Activated CD8-positive, alpha-beta memory T cell treated with anti-CD3 and anti-CD28 coated beads for 4 hours (primary cell): Measurements from ENCODE around the gene ZDHHC17.

Source experiments
- DNase-seq, 2 donors: peaks; one replicate each; pipeline ENCODE4 v3.0.0-alpha.2; 2020; ENCODE audit warnings: low read depth in 2 of 2

ZDHHC17 gene

DNA sequence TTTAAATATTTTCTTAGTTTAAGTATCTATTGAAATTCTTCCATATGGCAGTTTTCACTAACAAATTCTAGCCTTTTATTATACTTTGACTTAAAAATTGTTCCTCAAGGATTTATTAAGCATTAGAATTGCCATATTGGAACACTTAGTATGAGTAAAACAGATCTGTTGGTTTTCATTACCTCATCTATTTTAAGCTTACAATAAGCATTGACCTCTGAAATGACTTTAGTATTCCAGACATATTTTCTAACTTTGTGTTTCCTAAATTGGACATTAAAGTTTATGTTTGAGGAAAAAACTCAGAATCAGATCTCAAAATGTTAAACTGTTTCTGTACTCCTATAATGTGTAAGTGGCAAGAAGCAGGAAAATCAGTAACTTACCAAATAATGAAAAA lies 66.5 kb downstream of the ZDHHC17 start:
- DNase-seq, result no peak

GRCh38 chr12:76836633-76837032 lies 72.7 kb downstream of the ZDHHC17 start:
- DNase-seq, result no peak

DNA sequence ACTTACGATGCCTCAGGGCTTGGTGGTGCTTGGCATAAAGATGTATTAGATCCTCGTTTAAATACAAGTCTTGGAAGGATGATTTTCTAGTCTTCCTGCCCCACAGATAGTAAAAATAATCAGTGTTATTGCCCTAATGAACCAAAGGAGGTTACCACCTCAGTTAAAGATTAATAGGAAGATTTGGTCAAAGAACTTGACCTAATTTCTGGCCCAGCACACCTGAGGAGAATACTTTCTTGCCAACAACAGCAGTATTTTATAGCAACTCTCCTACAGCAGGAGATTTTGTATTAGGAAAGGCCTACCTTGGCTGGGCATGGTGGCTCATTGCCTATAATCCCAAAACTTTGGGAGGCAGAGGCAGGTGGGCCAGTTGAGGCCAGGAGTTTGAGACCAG lies 83.3 kb downstream of the ZDHHC17 start:
- DNase-seq, result no peak

- no peak for DNase-seq
Observed at GRCh38 chr12:76848132-76848531, 84.2 kb downstream of the ZDHHC17 start.

- DNase-seq, result no peak
Observed at GRCh38 chr12:76852106-76852505, 88.2 kb downstream of the ZDHHC17 start.

DNA sequence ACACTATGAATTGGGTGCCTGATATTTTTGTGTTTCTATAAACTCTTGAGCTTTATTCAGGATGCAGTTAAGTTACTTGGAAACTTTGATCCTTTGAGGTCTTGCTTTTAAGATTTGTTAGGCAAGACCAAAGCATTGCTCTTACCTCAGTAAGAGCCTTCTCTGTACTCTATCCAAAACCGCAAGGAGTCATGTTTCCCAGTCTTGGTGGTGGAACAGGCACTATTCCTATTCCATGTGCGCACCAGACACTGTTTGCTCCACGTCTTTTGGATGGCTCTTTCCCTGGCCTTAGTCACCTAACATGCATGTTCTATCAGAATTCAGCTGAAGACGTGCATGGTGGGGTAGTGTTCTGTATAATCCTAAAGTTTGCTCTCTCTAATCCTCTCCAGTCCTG lies 91.4 kb downstream of the ZDHHC17 start:
- DNase-seq, result no peak

DNA sequence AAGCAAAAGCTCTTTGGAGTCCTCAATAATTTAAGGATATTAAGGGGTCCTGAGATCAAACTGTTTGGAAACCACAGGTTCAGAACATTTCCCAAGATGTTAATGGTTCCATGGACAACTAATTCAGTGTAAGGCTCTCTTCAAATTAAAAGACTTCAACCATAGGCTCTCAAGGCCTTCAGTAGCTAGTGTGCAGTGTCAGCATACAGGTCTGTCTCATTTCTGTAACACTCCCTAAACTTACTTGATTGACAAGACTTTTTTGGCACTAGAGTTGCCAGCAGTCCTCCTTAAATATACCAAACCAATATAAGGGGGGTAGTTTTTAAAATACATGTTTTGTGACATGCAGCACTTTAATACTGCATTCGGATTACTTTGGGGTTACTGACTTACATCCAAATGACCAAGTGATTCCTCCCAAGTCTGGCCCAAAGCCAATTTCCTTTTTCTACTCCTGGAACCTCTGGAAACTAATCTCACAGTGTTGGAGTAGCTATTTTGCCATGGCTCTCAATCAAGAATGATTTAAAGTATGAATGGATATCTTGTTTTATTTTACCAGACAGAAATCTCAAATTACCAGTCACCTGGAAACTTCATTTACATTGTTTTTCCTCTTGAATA lies 92.2 kb downstream of the ZDHHC17 start:
- no peak for DNase-seq

DNA sequence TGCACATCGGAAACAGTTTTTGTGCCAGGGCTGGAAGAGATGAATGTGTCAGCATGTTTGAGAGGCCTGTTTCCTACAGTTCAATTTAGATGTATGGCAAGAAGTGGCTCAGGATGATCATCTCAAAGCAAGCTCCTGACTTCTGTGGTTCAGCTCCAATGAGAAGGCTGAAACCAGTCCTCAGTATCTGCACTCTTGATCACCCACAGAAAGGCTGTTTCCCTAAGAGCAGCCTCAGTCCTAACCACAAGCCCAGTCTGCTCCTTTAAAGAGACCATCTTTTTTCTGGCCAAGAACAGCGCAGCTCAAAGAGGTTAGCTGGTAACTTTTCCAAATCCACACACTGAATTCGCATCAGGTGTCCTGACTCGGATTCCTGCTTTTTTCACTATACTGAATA lies 95.7 kb downstream of the ZDHHC17 start:
- DNase-seq, result no peak

DNA sequence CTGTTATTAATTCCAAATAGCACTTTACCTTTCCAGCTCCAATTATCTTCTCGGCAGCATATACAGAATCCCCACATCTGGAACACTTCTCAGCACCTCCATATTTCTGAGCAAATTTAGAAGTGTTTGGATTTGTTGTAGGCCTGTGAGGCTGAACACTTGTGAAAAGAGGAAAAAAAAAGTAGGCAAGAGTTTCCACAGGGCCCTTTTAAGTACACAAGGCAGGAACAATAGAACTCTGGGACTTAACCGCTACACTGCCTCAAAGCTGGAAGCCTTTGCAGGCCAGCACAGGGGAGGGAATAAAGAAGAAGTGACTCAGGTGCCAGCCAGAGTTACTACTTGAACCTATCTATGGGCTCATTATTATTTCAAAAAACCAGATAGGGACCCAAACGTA lies 96.3 kb downstream of the ZDHHC17 start:
- no peak for DNase-seq

- DNase-seq, result no peak
Observed at GRCh38 chr12:76863005-76863670, 99.2 kb downstream of the ZDHHC17 start.

DNA sequence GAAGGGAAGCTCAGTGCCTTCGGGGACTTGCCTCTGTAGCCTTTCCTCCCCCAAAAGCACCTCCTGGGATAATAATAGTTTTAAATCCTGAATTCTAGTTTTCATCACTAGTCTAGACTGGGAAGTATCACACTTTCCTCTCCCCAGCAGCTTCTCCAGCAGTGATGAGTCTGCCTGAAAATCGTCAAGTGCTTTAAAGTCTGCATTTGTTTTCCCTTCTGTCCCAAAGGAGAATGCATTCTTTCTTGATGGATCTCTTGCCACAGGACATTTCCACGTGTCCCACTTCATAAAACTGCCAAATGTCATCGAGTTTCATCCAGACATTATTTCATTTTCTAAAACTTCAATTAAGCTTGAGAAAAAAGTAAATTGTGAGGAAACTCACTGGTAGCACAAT lies 99.9 kb downstream of the ZDHHC17 start:
- no peak for DNase-seq

DNA sequence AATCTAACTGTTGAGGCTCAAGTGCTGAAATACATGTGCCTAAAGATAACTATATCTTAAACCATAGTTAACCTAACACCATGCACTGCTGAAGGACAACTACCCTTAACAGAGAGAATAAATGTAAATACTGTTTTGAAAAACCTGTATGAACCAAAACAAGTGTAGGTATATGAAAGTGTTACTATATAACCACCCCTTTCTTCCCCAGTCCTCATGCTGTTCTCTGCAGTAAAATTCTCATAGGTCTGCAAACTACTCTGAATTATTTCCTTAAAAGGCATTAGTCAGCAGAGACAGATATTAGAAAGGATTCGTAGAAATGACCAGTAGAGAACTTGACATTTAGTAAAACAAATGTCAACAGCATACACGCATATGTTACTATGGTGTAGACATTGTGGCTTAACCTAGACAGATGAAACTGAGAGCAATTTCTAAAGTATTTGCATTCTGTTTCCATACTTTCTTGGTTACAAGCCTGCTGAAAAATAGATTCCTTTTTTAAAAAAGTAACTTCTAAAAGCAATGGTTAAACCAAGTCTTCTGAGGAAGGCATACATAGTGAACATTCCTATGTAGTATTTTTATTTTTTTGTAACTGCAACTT lies 101.0 kb downstream of the ZDHHC17 start:
- no peak for DNase-seq

GRCh38 chr12:76866151-76866567 lies 102.2 kb downstream of the ZDHHC17 start:
- DNase-seq, result no peak

DNA sequence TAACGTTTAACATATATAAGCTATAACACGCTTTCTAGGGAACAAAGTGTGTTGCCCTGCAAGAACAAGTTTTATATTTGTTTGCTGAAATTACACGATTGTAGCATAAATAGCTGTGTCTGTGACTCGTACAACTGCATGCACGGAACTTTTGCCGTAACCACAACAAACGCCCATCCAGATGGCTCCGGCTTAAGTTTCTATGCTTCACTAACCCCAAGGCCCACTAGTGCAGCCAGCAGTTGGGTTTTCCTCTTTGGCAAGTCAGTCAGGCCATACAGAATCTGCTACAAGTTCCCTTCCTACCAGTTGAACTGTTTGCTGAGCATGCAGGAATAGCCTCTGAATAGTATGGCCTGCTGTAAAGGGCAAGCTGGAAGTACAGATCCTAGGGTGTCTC lies 102.8 kb downstream of the ZDHHC17 start:
- no peak for DNase-seq

- no peak for DNase-seq
Observed at GRCh38 chr12:76871082-76871481, 107.2 kb downstream of the ZDHHC17 start.

DNA sequence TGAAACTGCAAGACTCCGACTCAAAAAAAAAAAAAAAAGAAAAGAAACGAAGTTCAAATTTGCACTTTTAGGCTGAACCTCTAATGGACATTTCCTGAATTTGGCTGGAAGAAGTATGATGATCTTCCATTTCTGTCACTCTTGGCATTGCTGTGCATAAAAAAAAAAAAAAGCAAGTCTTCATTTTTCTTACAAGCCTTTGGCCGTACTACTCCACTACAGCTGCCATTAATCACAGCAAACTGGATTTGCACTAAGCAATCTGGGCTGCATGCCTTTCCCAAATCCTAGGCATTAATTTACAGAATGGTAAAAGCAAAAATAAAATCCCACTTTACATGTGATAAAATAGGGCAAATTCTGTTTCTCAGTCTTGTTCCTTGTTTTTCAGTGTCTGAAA lies 107.8 kb downstream of the ZDHHC17 start:
- no peak for DNase-seq

DNA sequence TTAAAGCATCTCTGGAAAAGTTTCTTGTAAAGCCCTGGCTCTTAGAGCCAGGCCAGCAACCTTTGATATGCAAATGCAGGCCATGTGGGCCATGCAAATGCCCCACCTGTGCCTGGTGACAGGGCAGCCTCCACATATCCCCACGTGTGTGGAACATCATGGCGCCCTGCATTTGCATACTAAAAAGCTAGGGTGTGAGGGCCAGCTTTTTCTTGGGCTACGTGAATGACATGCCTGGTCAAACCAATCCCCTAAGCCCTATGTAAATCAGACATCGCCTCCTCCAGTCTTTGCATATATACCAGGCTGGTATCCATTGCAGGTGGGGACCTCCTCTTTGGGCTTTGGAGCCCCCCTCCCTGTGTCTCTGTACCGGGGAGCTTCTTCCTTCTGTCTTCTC lies 108.5 kb downstream of the ZDHHC17 start:
- no peak for DNase-seq

- no peak for DNase-seq
Observed at GRCh38 chr12:76874027-76874426, 110.1 kb downstream of the ZDHHC17 start.

DNA sequence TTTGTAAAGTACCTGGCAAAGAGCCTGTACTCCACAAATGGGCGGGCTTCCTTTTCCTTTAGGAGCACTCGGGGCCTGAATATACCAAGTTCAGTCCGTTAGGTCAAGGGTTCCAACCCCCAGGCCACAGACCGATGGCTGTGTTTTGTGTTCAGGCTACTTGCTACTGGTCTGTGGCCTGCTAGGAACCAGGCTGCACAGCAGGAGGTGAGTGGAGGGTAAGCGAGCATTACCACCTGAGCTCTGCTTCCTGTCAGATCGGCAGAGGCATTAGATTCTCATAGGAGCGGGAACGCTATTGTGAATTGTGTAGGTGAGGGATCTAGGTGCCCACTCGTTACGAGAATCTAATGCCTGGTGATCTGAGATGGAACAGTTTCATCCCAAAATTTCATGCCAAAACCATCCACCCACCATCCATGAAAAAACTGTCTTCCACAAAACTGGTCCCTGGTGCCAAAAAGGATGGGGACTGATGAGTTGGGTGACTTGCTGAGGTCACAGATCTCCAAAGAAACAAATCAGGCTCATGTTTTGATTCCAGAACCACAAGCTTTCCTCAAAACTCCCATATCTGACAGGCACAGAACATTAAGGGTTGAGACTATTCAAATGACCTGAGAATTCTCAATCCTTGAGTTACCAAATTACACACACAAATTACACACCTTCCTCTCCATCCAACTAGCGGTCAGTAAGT lies 110.7 kb downstream of the ZDHHC17 start:
- DNase-seq, result no peak

GRCh38 chr12:76876696-76877229 lies 112.8 kb downstream of the ZDHHC17 start:
- no peak for DNase-seq

GRCh38 chr12:76878099-76878898 lies 114.4 kb downstream of the ZDHHC17 start:
- DNase-seq, result no peak
